HEK293 (cell line): ENCODE measurements around the gene PRDX2.

Source experiments
- CTCF ChIP-seq: fragments of 450-650 bp; formaldehyde crosslinking; IDR thresholded peaks from 2 replicates; pipeline ENCODE4 v1.5.1; 2016; ENCODE audit warnings: missing biosample characterization, missing genetic modification characterization
- KLF9 ChIP-seq: fragments of 450-650 bp; formaldehyde crosslinking; IDR thresholded peaks from 2 replicates; pipeline ENCODE4 v1.5.1; 2016; ENCODE audit warnings: missing biosample characterization, missing genetic modification characterization, low read depth
- PBX3 ChIP-seq: sonication (generic); formaldehyde crosslinking; IDR thresholded peaks from 2 replicates; pipeline ENCODE4 v1.8.1; 2022; ENCODE audit warnings: mild to moderate bottlenecking, moderate library complexity, missing genetic modification reagents
- ZBTB49 ChIP-seq: fragments of 450-650 bp; formaldehyde crosslinking; IDR thresholded peaks from 2 replicates; pipeline ENCODE4 v1.5.1; 2016; ENCODE audit warnings: missing biosample characterization, missing genetic modification characterization, low read depth
- ZNF521 ChIP-seq: fragments of 450-650 bp; formaldehyde crosslinking; IDR thresholded peaks from 2 replicates; pipeline ENCODE4 v1.5.1; 2017; ENCODE audit warnings: missing biosample characterization, mild to moderate bottlenecking, missing genetic modification characterization
- ZNF76 ChIP-seq: fragments of 450-650 bp; formaldehyde crosslinking; IDR thresholded peaks from 2 replicates; pipeline ENCODE4; 2016; ENCODE audit warnings: low read depth, missing biosample characterization, missing genetic modification characterization, borderline replicate concordance

GRCh38 chr19:12792051-12792852, 9.3 kb downstream of the PRDX2 start:
- TF ChIP-seq ZBTB49 = no peak
- TF ChIP-seq CTCF (tag by site-specific recombination) = no peak
- TF ChIP-seq ZNF76 (tag by site-specific recombination) = peak; percentile 43; the same call in 1 of the 2 replicates
- peak; percentile 47; the same call in 1 of the 2 replicates for TF ChIP-seq KLF9 (tag by site-specific recombination)
- TF ChIP-seq ZNF521 (tag by site-specific recombination) = no peak
- no peak for TF ChIP-seq PBX3 (CRISPR knock-in tag)
